ENCODE data around the gene PMVK.

DNA sequence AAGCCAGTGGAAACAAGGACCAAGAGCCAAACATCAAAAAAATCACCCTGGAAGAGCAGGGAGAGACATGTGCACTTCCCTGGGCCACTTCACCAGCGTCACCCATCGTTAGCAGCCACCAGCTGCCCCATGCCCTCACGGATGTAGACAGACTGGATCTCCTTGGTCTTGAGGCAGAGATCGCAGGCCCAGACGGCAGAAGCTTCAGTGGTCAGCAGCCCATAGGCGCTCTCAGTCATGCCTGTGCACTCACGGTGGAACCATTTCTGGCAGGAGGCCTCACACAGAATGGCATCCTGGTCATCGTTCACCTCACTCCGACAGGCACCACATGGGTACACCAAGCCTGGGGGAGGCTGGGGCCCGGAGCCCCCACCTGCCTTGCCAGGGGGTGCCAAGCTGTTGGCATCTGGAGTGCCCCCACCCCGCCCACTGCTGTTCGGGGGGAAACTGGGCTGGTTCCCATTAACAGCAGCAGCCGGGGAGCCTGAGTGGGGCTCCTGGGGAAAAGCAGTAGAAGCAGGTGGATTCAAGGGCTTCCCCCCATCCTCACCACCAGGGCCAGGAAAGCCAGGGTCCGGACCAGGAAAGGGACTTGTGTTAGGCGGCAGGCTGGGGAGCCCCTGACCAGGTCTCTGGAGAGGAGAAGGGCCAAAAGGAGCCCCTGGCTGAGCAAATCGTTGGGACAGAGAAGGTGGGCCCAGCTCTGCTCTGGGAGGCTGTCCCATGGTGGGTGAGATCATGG is 22.3 kb upstream of the PMVK start:
- no peak for TF ChIP-seq POLR2A (IDR thresholded peaks at IDR 0.05)
- TF ChIP-seq, protein P1, sequence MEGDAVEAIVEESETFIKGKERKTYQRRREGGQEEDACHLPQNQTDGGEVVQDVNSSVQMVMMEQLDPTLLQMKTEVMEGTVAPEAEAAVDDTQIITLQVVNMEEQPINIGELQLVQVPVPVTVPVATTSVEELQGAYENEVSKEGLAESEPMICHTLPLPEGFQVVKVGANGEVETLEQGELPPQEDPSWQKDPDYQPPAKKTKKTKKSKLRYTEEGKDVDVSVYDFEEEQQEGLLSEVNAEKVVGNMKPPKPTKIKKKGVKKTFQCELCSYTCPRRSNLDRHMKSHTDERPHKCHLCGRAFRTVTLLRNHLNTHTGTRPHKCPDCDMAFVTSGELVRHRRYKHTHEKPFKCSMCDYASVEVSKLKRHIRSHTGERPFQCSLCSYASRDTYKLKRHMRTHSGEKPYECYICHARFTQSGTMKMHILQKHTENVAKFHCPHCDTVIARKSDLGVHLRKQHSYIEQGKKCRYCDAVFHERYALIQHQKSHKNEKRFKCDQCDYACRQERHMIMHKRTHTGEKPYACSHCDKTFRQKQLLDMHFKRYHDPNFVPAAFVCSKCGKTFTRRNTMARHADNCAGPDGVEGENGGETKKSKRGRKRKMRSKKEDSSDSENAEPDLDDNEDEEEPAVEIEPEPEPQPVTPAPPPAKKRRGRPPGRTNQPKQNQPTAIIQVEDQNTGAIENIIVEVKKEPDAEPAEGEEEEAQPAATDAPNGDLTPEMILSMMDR (IDR thresholded peaks at IDR 0.05), result no peak
